Loucy (cell line): Measurements from ENCODE around the gene TMEM176A.

ENCODE experiments used
- H2AFZ ChIP-seq: fragments of 200-600 bp; sonication (generic); 2 replicates; pipeline ENCODE4 v1.6.0; 2016; ENCODE audit warnings: antibody characterized with exemption, mild to moderate bottlenecking, low read length, moderate library complexity
- H3F3A ChIP-seq: fragments of 200-600 bp; 2 replicates; pipeline ENCODE4 v1.6.0; 2016; ENCODE audit warnings: antibody characterized with exemption, low read depth, mild to moderate bottlenecking
- H3K27me3 ChIP-seq: fragments of 200-600 bp; sonication (generic); 2 replicates; pipeline ENCODE4 v1.6.1; 2014; ENCODE audit warnings: low read length, mild to moderate bottlenecking; ENCODE audit not compliant: insufficient read depth, poor library complexity, severe bottlenecking
- H3K36me3 ChIP-seq: fragments of 200-600 bp; sonication (generic); 2 replicates; pipeline ENCODE4 v1.6.1; 2016; ENCODE audit warnings: low read length; ENCODE audit not compliant: insufficient read depth
- H3K4me1 ChIP-seq: fragments of 200-600 bp; sonication (generic); 2 replicates; pipeline ENCODE4 v1.5.1; 2014; ENCODE audit warnings: low read length, mild to moderate bottlenecking; ENCODE audit not compliant: insufficient read depth, poor library complexity, severe bottlenecking
- H3K4me2 ChIP-seq: fragments of 200-600 bp; sonication (generic); 2 replicates; pipeline ENCODE4 v1.6.0; 2014; ENCODE audit warnings: antibody characterized with exemption, low read length, low read depth, mild to moderate bottlenecking; ENCODE audit not compliant: poor library complexity, severe bottlenecking
- H3K4me3 ChIP-seq: fragments of 200-600 bp; sonication (generic); 2 replicates; pipeline ENCODE4 v1.5.1; 2014; ENCODE audit warnings: low read length, mild to moderate bottlenecking, mixed read lengths; ENCODE audit not compliant: poor library complexity, severe bottlenecking
- H3K79me2 ChIP-seq: fragments of 200-600 bp; sonication (generic); 2 replicates; pipeline ENCODE4 v1.6.1; 2014; ENCODE audit warnings: low read length; ENCODE audit not compliant: insufficient read depth
- H3K9ac ChIP-seq: fragments of 200-600 bp; sonication (generic); 2 replicates; pipeline ENCODE4 v1.6.0; 2014; ENCODE audit warnings: mild to moderate bottlenecking, low read depth, low read length, moderate library complexity; ENCODE audit not compliant: poor library complexity, severe bottlenecking
- H3K9me2 ChIP-seq: fragments of 200-600 bp; sonication (generic); replicated peaks from 2 replicates; pipeline ENCODE4 v1.6.1; 2016; ENCODE audit warnings: low read depth, low read length, mixed read lengths
- H3K9me3 ChIP-seq: fragments of 200-600 bp; sonication (generic); 2 replicates; pipeline ENCODE4 v1.6.1; 2014; ENCODE audit warnings: mild to moderate bottlenecking, antibody characterized with exemption, low read length, low read depth; ENCODE audit not compliant: insufficient read depth
- H4K20me1 ChIP-seq: fragments of 200-600 bp; sonication (generic); 2 replicates; pipeline ENCODE4 v1.6.0; 2014; ENCODE audit warnings: antibody characterized with exemption, low read length, mild to moderate bottlenecking; ENCODE audit not compliant: insufficient read depth, poor library complexity, severe bottlenecking
- CTCF ChIP-seq: fragments of 200-600 bp; sonication (generic); conservative IDR thresholded peaks from 2 replicates; pipeline ENCODE4 v1.5.1; 2014; ENCODE audit warnings: mild to moderate bottlenecking, antibody characterized with exemption, low read length
- EZH2phosphoT487 ChIP-seq: fragments of 200-600 bp; IDR thresholded peaks from 2 replicates; pipeline ENCODE4 v1.6.1; 2018; ENCODE audit warnings: antibody characterized with exemption, mild to moderate bottlenecking, moderate library complexity, borderline replicate concordance

The TMEM176A gene

GRCh38 chr7:150787321-150788281 is 13.0 kb upstream of the TMEM176A start:
- Histone ChIP-seq H4K20me1 (no peaks in the 10 kb centered on the region), H3K9me2 (no peaks in the 10 kb centered on the region), H3K4me1 (peaks cover 9% of the 10 kb centered on the region), H3K4me2 (no peak overlapping the region), H3K9ac (no peak overlapping the region), H3K79me2 (no peaks in the 10 kb centered on the region), H2AFZ (no peak overlapping the region; the same call in 1 of the 2 replicates), H3K27me3 (no peaks in the 10 kb centered on the region), H3K36me3 (no peaks in the 10 kb centered on the region), H3F3A (no peaks in the 10 kb centered on the region), H3K4me3 (no peak overlapping the region), H3K9me3 (no peaks in the 10 kb centered on the region)
- TF ChIP-seq EZH2phosphoT487 (no peak), CTCF (0 out of 2 replicates have a peak, but pooled peaks have one; percentile 12)

- Histone ChIP-seq H3F3A (no peaks in the 10 kb centered on the region), H3K27me3 (no peaks in the 10 kb centered on the region), H3K79me2 (no peaks in the 10 kb centered on the region), H3K4me3 (no peak overlapping the region), H2AFZ (no peak overlapping the region), H3K9me2 (no peaks in the 10 kb centered on the region), H3K36me3 (no peaks in the 10 kb centered on the region), H3K9ac (no peak overlapping the region), H4K20me1 (no peaks in the 10 kb centered on the region), H3K9me3 (no peaks in the 10 kb centered on the region), H3K4me1 (peaks cover 9% of the 10 kb centered on the region), H3K4me2 (no peak overlapping the region)
- TF ChIP-seq EZH2phosphoT487 (no peak), CTCF (no peak)
These were observed 11.9 kb upstream of the TMEM176A start for GRCh38 chr7:150788474-150789269.

- no peaks in the 10 kb centered on the region for H3K27me3 ChIP-seq
- no peak overlapping the region for H3K9ac ChIP-seq
- H3K4me1 ChIP-seq: no peaks in the 10 kb centered on the region
- no peaks in the 10 kb centered on the region for H3K79me2 ChIP-seq
- no peak overlapping the region for H2AFZ ChIP-seq
- H3K36me3 ChIP-seq: no peaks in the 10 kb centered on the region
- no peak overlapping the region for H3K4me2 ChIP-seq
- H4K20me1 ChIP-seq: no peaks in the 10 kb centered on the region
- H3K9me3 ChIP-seq: no peaks in the 10 kb centered on the region
- no peaks in the 10 kb centered on the region for H3F3A ChIP-seq
- TF ChIP-seq CTCF (no peak), EZH2phosphoT487 (no peak)
- H3K9me2 ChIP-seq: no peaks in the 10 kb centered on the region
- H3K4me3 ChIP-seq: no peak overlapping the region
These were observed 10.0 kb upstream of the TMEM176A start for GRCh38 chr7:150790416-150791075.
